Hepatocyte (in vitro differentiated cells): ENCODE results near the gene CFAP99. TPM values are rescaled to one million over a fixed set of nuclear protein-coding genes. Genes with fewer than 3 reads are reported as not detected.
"Not testable (repeated sequence)": the region's sequence is repeated elsewhere in the genome, so short reads cannot be mapped to it uniquely, and the experiment has no call there.

Experiments used
- DNase-seq: peaks from one replicate; pipeline ENCODE4 v3.0.0-alpha.2; 2016; ENCODE audit warnings: low spot score
- H2AFZ ChIP-seq: fragments of 200-600 bp; sonication (generic); 2 replicates; pipeline ENCODE4 v1.6.0; 2016; ENCODE audit warnings: antibody characterized with exemption, mild to moderate bottlenecking
- H3K27ac ChIP-seq: fragments of 200-600 bp; sonication (generic); 2 replicates; pipeline ENCODE4 v1.5.1; 2016; ENCODE audit warnings: mild to moderate bottlenecking
- H3K27me3 ChIP-seq: fragments of 200-600 bp; sonication (generic); 2 replicates; pipeline ENCODE4 v1.6.1; 2016
- H3K36me3 ChIP-seq: fragments of 200-600 bp; sonication (generic); replicated peaks from 2 replicates; pipeline ENCODE4 v1.5.1; 2016; ENCODE audit warnings: low read depth; ENCODE audit not compliant: insufficient read depth
- H3K4me1 ChIP-seq: fragments of 200-600 bp; sonication (generic); 2 replicates; pipeline ENCODE4 v1.5.1; 2016; ENCODE audit warnings: mild to moderate bottlenecking, moderate library complexity; ENCODE audit not compliant: insufficient read depth
- H3K4me2 ChIP-seq: fragments of 200-600 bp; sonication (generic); 2 replicates; pipeline ENCODE4 v1.6.0; 2016
- H3K4me3 ChIP-seq: fragments of 200-600 bp; sonication (generic); 2 replicates; pipeline ENCODE4 v1.5.1; 2016; ENCODE audit warnings: mild to moderate bottlenecking
- H3K79me2 ChIP-seq: fragments of 200-600 bp; sonication (generic); 2 replicates; pipeline ENCODE4 v1.6.0; 2017; ENCODE audit warnings: mild to moderate bottlenecking
- H3K9me2 ChIP-seq: fragments of 200-600 bp; sonication (generic); replicated peaks from 2 replicates; pipeline ENCODE4 v1.6.0; 2017; ENCODE audit warnings: mild to moderate bottlenecking; ENCODE audit not compliant: insufficient read depth
- H3K9me3 ChIP-seq: fragments of 200-600 bp; sonication (generic); 2 replicates; pipeline ENCODE4 v1.5.1; 2016; ENCODE audit warnings: low read depth, mild to moderate bottlenecking
- H4K20me1 ChIP-seq: fragments of 200-600 bp; sonication (generic); 2 replicates; pipeline ENCODE4 v1.6.0; 2016; ENCODE audit warnings: mild to moderate bottlenecking; ENCODE audit not compliant: insufficient read depth, poor library complexity, severe bottlenecking
- CTCF ChIP-seq: fragments of 200-600 bp; sonication (generic); IDR thresholded peaks from 2 replicates; pipeline ENCODE4 v1.5.1; 2016; ENCODE audit warnings: antibody characterized with exemption, mild to moderate bottlenecking; ENCODE audit not compliant: poor library complexity
- EZH2 ChIP-seq: fragments of 200-600 bp; sonication (generic); IDR thresholded peaks from 2 replicates; pipeline ENCODE4 v1.6.1; 2016; ENCODE audit warnings: antibody characterized with exemption, mild to moderate bottlenecking, borderline replicate concordance
- EZH2phosphoT487 ChIP-seq: fragments of 200-600 bp; sonication (generic); IDR thresholded peaks from one replicate; pipeline ENCODE4 v1.6.1; 2018; ENCODE audit warnings: antibody characterized with exemption, mild to moderate bottlenecking, low read depth, moderate library complexity; ENCODE audit not compliant: unreplicated experiment, severe bottlenecking
- WGBS: methylation state at CpG from one replicate; pipeline ENCODE4 v1.1.6; 2016; ENCODE audit warnings: low lambda C conversion rate; ENCODE audit errors: missing lambda C conversion rate; 5-methylcytosine and 5-hydroxymethylcytosine counted together
- polyA plus RNA-seq: library from polyadenylated mRNA; unstranded; fragments of >200 nt; fragmentation: Nextera tagmentation; extraction: Ambion mirVana; gene quantifications from 2 replicates; pipeline ENCODE4 v1.2.1, GENCODE V29; 2016
- total RNA-seq: library from RNA; depleted of rRNA; stranded (reverse); fragments of >200 nt; gene quantifications from 2 replicates; pipeline ENCODE4 v1.2.3, GENCODE V29; 2014

Gene CFAP99
- total and polyA plus RNA-seq, 2 experiments from 2014 or later: not detected

GRCh38 chr4:2378401-2378800 lies 40.4 kb upstream of the CFAP99 start:
- no peak for DNase-seq
- Histone ChIP-seq H3K36me3 (no peaks in the 10 kb centered on the region), H3K4me3 (no peak overlapping the region), H3K4me2 (no peak overlapping the region), H3K79me2 (no peaks in the 10 kb centered on the region), H2AFZ (no peak overlapping the region), H3K27me3 (peaks cover 3% of the 10 kb centered on the region), H3K4me1 (no peaks in the 10 kb centered on the region), H4K20me1 (no peaks in the 10 kb centered on the region), H3K9me3 (no peaks in the 10 kb centered on the region), H3K9me2 (no peaks in the 10 kb centered on the region), H3K27ac (no peak overlapping the region)
- TF ChIP-seq CTCF (no peak), EZH2 (no peak), EZH2phosphoT487 (no peak)
- WGBS: 82% methylated on average over 5 of the region's 5 CpGs

GRCh38 chr4:2378898-2379297 lies 39.9 kb upstream of the CFAP99 start:
- H3K4me2 ChIP-seq: no peak overlapping the region
- no peaks in the 10 kb centered on the region for H3K36me3 ChIP-seq
- no peak overlapping the region for H3K27ac ChIP-seq
- DNase-seq: no peak
- no peaks in the 10 kb centered on the region for H3K9me2 ChIP-seq
- TF ChIP-seq EZH2phosphoT487 (no peak), CTCF (no peak), EZH2 (no peak)
- no peak overlapping the region for H2AFZ ChIP-seq
- H3K9me3 ChIP-seq: no peaks in the 10 kb centered on the region
- no peaks in the 10 kb centered on the region for H3K79me2 ChIP-seq
- no peak overlapping the region for H3K4me3 ChIP-seq
- H3K4me1 ChIP-seq: no peaks in the 10 kb centered on the region
- H3K27me3 ChIP-seq: peaks cover 3% of the 10 kb centered on the region
- WGBS: 82% methylated on average over 2 of the region's 3 CpGs
- no peaks in the 10 kb centered on the region for H4K20me1 ChIP-seq

GRCh38 chr4:2380589-2380988 lies 38.2 kb upstream of the CFAP99 start:
- not testable (repeated sequence) for H2AFZ ChIP-seq, H3K4me1 ChIP-seq, H3K9me2 ChIP-seq, H4K20me1 ChIP-seq, H3K9me3 ChIP-seq, H3K27ac ChIP-seq, H3K27me3 ChIP-seq, H3K79me2 ChIP-seq, H3K4me3 ChIP-seq, DNase-seq, H3K4me2 ChIP-seq, H3K36me3 ChIP-seq
- WGBS: 85% methylated on average over 6 of the region's 6 CpGs

- not testable (repeated sequence) for H3K9me3 ChIP-seq, H3K9me2 ChIP-seq, DNase-seq, H3K79me2 ChIP-seq, H3K4me3 ChIP-seq, H3K4me1 ChIP-seq, H3K4me2 ChIP-seq, H2AFZ ChIP-seq, H3K27ac ChIP-seq, H3K36me3 ChIP-seq, H4K20me1 ChIP-seq, H3K27me3 ChIP-seq
- 86% methylated on average over 7 of the region's 7 CpGs for WGBS
Observed at GRCh38 chr4:2382769-2383202, 36.0 kb upstream of the CFAP99 start.

GRCh38 chr4:2383220-2383631 lies 35.5 kb upstream of the CFAP99 start:
- H4K20me1 ChIP-seq, H3K4me2 ChIP-seq, H3K9me3 ChIP-seq, H3K9me2 ChIP-seq, H3K79me2 ChIP-seq, H3K27me3 ChIP-seq, H2AFZ ChIP-seq, H3K4me3 ChIP-seq, H3K36me3 ChIP-seq, DNase-seq, H3K4me1 ChIP-seq, H3K27ac ChIP-seq: not testable (repeated sequence)
- 94% methylated on average over 8 of the region's 8 CpGs for WGBS
